ENCODE measurements around the gene COL4A2.

DNA sequence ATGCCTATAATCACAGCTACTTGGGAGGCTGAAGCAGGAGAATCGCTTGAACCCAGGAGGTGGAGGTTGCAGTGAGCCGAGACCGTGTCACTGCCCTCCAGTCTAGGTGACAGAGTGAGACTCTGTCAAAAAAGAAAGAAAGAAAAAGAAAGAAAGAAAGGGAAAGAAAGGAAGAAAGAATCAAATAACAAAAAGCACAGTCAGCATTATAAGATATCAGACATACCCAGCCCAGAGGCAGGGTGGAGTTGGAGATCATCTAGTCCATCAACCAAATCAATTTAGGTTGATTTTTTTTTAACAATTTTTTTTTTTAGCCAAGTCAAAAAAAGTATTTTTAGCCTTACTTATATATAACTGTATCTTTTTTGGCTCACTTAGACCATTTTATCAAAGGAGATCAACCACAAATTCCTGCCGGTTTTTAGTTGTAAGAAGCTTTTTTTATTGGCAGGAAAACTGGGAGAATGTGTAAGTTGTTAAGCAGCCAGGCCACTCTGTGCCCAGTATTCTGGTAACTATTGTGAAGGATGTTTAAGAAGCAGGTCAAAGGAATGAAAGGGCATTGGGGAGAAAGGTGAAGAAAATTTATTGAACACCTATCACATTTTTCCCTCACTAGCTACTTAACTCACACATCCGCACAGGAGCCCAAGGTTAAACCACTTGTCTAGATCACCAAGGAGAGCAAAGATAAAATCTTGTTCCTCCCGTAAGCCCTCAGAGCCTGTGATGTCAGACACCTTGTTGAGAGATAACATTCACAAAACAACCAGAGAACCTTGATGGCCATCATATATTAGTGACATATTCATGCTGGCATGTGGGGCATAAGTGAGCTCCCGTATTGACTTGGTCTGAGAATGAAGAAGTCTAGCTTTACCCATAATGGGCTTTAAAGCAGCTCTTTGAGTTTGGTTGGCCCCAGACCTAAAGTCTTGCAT is 91.8 kb downstream of the COL4A2 start:
- TF ChIP-seq, protein P1, sequence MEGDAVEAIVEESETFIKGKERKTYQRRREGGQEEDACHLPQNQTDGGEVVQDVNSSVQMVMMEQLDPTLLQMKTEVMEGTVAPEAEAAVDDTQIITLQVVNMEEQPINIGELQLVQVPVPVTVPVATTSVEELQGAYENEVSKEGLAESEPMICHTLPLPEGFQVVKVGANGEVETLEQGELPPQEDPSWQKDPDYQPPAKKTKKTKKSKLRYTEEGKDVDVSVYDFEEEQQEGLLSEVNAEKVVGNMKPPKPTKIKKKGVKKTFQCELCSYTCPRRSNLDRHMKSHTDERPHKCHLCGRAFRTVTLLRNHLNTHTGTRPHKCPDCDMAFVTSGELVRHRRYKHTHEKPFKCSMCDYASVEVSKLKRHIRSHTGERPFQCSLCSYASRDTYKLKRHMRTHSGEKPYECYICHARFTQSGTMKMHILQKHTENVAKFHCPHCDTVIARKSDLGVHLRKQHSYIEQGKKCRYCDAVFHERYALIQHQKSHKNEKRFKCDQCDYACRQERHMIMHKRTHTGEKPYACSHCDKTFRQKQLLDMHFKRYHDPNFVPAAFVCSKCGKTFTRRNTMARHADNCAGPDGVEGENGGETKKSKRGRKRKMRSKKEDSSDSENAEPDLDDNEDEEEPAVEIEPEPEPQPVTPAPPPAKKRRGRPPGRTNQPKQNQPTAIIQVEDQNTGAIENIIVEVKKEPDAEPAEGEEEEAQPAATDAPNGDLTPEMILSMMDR (IDR thresholded peaks at IDR 0.05; ENCODE audit: low read length): no peak
- TF ChIP-seq EZH2 (optimal IDR thresholded peaks at IDR 0.05; ENCODE audit: low read depth, low read length): no peak

Data from MM.1S (cell line).